Uterus (tissue), 2 donors: ENCODE data around the gene TSPO.

ENCODE experiments used
- CTCF ChIP-seq, 4 experiments: fragments of 200-600 bp in 2 of 4; fragments of 450-650 bp in 2 of 4; sonication (generic) in 2 of 4; IDR thresholded peaks; one replicate each; pipeline ENCODE4 v1.5.1; 2016 to 2019; ENCODE audit warnings: antibody characterized with exemption in 4 of 4, mild to moderate bottlenecking in 2 of 4, moderate library complexity in 1 of 4
- POLR2A ChIP-seq, 2 donors: fragments of 450-650 bp; IDR thresholded peaks; one replicate each; pipeline ENCODE4 v1.6.1; 2016; ENCODE audit warnings: antibody characterized with exemption in 2 of 2, mild to moderate bottlenecking in 1 of 2, moderate library complexity in 1 of 2

GRCh38 chr22:43198936-43199335 is 47.6 kb downstream of the TSPO start:
- TF ChIP-seq CTCF (IDR thresholded peaks at IDR 0.05), result no peak
- no peak for TF ChIP-seq POLR2A (IDR thresholded peaks at IDR 0.05)
